GM23338 (cell line): ENCODE data around the gene PCNT. TPM values are rescaled to one million over a fixed set of nuclear protein-coding genes. Genes with fewer than 3 reads are reported as not detected.
A peak's percentile ranks its signal among the peaks of the same experiment; 100 is the strongest.

Source experiments
- ATAC-seq: fragments of 200-7000 bp; cut with Tn5 transposase; 3 replicates; pipeline ENCODE4 v1.9.1; 2020
- DNase-seq: peaks from one replicate; pipeline ENCODE4 v3.0.0-alpha.2; 2015; ENCODE audit warnings: low spot score
- H2AFZ ChIP-seq: fragments of 200-600 bp; sonication (generic); 2 replicates; pipeline ENCODE4 v1.8.0; 2016; ENCODE audit warnings: antibody characterized with exemption, mild to moderate bottlenecking, moderate library complexity
- H3F3A ChIP-seq: fragments of 200-600 bp; sonication (generic); replicated peaks from 2 replicates; pipeline ENCODE4 v1.8.0; 2017; ENCODE audit warnings: antibody characterized with exemption, mixed run types, low read depth
- H3K27ac ChIP-seq: fragments of 200-600 bp; sonication (generic); 2 replicates; pipeline ENCODE4 v1.6.1; 2016; ENCODE audit warnings: low read depth
- H3K27me3 ChIP-seq: fragments of 200-600 bp; sonication (generic); 2 replicates; pipeline ENCODE4 v1.8.0; 2016; ENCODE audit warnings: mild to moderate bottlenecking, mixed run types, moderate library complexity; ENCODE audit not compliant: insufficient read depth
- H3K36me3 ChIP-seq: fragments of 200-600 bp; sonication (generic); 2 replicates; pipeline ENCODE4 v1.8.0; 2016; ENCODE audit warnings: mild to moderate bottlenecking; ENCODE audit not compliant: insufficient read depth
- H3K4me1 ChIP-seq: fragments of 200-600 bp; sonication (generic); 2 replicates; pipeline ENCODE4 v1.8.0; 2016; ENCODE audit warnings: mild to moderate bottlenecking, moderate library complexity; ENCODE audit not compliant: insufficient read depth
- H3K4me2 ChIP-seq: fragments of 200-600 bp; sonication (generic); 2 replicates; pipeline ENCODE4 v1.7.1; 2017; ENCODE audit warnings: mixed run types
- H3K4me3 ChIP-seq: fragments of 200-600 bp; sonication (generic); 2 replicates; pipeline ENCODE4 v1.6.1; 2016; ENCODE audit warnings: mixed run types
- H3K79me2 ChIP-seq: fragments of 200-600 bp; sonication (generic); replicated peaks from 2 replicates; pipeline ENCODE4 v1.8.0; 2017; ENCODE audit warnings: mild to moderate bottlenecking; ENCODE audit not compliant: insufficient read depth
- H3K9me2 ChIP-seq: fragments of 200-600 bp; sonication (generic); 2 replicates; pipeline ENCODE4 v1.8.0; 2017; ENCODE audit not compliant: insufficient read depth
- H4K20me1 ChIP-seq: fragments of 200-600 bp; sonication (generic); replicated peaks from 2 replicates; pipeline ENCODE4 v1.8.0; 2017; ENCODE audit warnings: mild to moderate bottlenecking; ENCODE audit not compliant: insufficient read depth
- H3K27ac Mint-ChIP-seq: 2 replicates; pipeline ENCODE4 v1.8.0; 2020; ENCODE audit warnings: inconsistent platforms, mild to moderate bottlenecking, moderate library complexity, mixed read lengths
- H3K27me3 Mint-ChIP-seq: 3 replicates; pipeline ENCODE4 v1.8.0; 2022; ENCODE audit warnings: low read depth, mild to moderate bottlenecking, moderate library complexity, mixed read lengths, inconsistent platforms; ENCODE audit not compliant: insufficient read depth, poor library complexity
- H3K36me3 Mint-ChIP-seq: 3 replicates; pipeline ENCODE4 v1.8.0; 2021; ENCODE audit warnings: low read depth, mild to moderate bottlenecking, inconsistent platforms, moderate library complexity, mixed read lengths
- H3K4me1 Mint-ChIP-seq: 3 replicates; pipeline ENCODE4 v1.8.0; 2020; ENCODE audit warnings: mild to moderate bottlenecking, inconsistent platforms, mixed read lengths
- H3K4me3 Mint-ChIP-seq: 3 replicates; pipeline ENCODE4 v1.8.0; 2021; ENCODE audit warnings: moderate library complexity, mild to moderate bottlenecking, inconsistent platforms, mixed read lengths
- H3K9me3 Mint-ChIP-seq: 3 replicates; pipeline ENCODE4 v1.8.0; 2020; ENCODE audit warnings: moderate library complexity, mild to moderate bottlenecking, inconsistent platforms, mixed read lengths
- CREB1 ChIP-seq: fragments of 250-450 bp; sonication (Bioruptor Pico); IDR thresholded peaks from 2 replicates; pipeline ENCODE4 v1.5.0; 2020; ENCODE audit warnings: low read depth, mild to moderate bottlenecking, moderate library complexity
- EZH2phosphoT487 ChIP-seq: fragments of 200-600 bp; sonication (generic); IDR thresholded peaks from one replicate; pipeline ENCODE4 v1.8.1; 2018; ENCODE audit warnings: antibody characterized with exemption; ENCODE audit not compliant: unreplicated experiment
- JUNB ChIP-seq: IDR thresholded peaks from one replicate; pipeline ENCODE4 v1.6.1; 2016; ENCODE audit warnings: antibody characterized with exemption; ENCODE audit not compliant: unreplicated experiment
- STAT1 ChIP-seq: IDR thresholded peaks from one replicate; pipeline ENCODE4 v1.6.1; 2016; ENCODE audit warnings: antibody characterized with exemption; ENCODE audit not compliant: unreplicated experiment
- ZNF331 ChIP-seq: fragments of 250-450 bp; sonication (Bioruptor Pico); IDR thresholded peaks from 2 replicates; pipeline ENCODE4 v1.5.0; 2020; ENCODE audit warnings: low read depth, mild to moderate bottlenecking, moderate library complexity
- polyA plus RNA-seq: library from polyadenylated mRNA; unstranded; fragments of >200 nt; fragmentation: Nextera tagmentation; extraction: Ambion mirVana; gene quantifications from 2 replicates; pipeline ENCODE4 v1.2.1, GENCODE V29; 2016
- total RNA-seq: library from RNA; depleted of rRNA; stranded (reverse); fragments of >200 nt; shearing (Covaris generic); gene quantifications from 2 replicates; pipeline ENCODE4 v1.2.3, GENCODE V29; 2014
- TF ChIP-seq, protein P1 (sequence below), 2 experiments: fragments of 200-600 bp in 1 of 2; sonication (generic) in 1 of 2; conservative IDR thresholded peaks; 2 replicates each; pipeline versions ENCODE4 v1.5.1 to v1.6.1; 2016 to 2017; ENCODE audit warnings: antibody characterized with exemption in 2 of 2, low read depth in 2 of 2, mild to moderate bottlenecking in 2 of 2, moderate library complexity in 1 of 2
- TF ChIP-seq, protein P2 (sequence below): fragments of 250-450 bp; sonication (Bioruptor Pico); IDR thresholded peaks from 2 replicates; pipeline ENCODE4 v1.5.0; 2020; ENCODE audit warnings: mild to moderate bottlenecking, moderate library complexity

Gene PCNT
- total and polyA plus RNA-seq, 2 experiments from 2014 or later: 39.6 to 46.1 TPM

DNA sequence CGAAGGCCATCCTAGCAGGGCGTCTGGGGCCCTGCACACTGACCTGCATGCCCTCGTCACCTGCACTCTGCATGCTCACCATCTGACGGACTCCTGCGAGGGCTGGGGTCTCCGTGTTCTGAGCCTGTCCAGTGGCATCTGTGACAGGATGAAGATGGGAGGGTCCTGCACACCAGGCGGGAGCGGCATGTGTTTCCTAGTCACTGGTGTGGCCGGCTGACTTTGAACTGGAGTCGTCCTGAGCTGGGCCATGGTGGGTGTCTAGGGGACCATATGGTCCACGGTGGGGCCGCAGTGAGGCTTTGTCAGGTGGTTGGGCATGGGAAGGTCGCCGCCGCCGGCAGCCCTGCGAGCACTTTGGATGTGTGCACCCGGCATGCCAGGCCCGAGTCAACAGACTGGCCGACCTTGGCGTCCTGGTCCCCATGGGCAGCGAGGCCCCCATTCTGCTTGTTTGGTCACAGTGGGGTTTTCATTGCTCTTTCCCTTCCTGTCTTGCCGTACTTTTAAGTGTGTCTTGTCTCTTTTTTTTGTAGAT, 118.1 kb downstream of the PCNT start:
- H3K4me3 ChIP-seq: no peak overlapping the region
- no peaks in the 10 kb centered on the region for H3K9me2 ChIP-seq
- no peak overlapping the region for H3K27ac ChIP-seq
- Mint-ChIP-seq H3K36me3 (peaks cover 85% of the 10 kb centered on the region), H3K4me1 (peaks cover 16% of the 10 kb centered on the region), H3K27me3 (peaks cover 12% of the 10 kb centered on the region), H3K4me3 (no peak overlapping the region), H3K9me3 (no peaks in the 10 kb centered on the region; the same call in 2 of the 3 replicates), H3K27ac (peak overlapping the region; percentile 63; the same call in 1 of the 2 replicates)
- no peak overlapping the region for H3K4me2 ChIP-seq
- H3K27me3 ChIP-seq: no peaks in the 10 kb centered on the region
- H3K79me2 ChIP-seq: no peaks in the 10 kb centered on the region
- H3F3A ChIP-seq: 0 out of 2 replicates have a peak, but pooled peaks cover 6% of the 10 kb centered on the region
- no peak for DNase-seq
- H2AFZ ChIP-seq: no peak overlapping the region
- H4K20me1 ChIP-seq: no peaks in the 10 kb centered on the region; the same call in 1 of the 2 replicates
- H3K36me3 ChIP-seq: peaks cover 10% of the 10 kb centered on the region; the same call in 1 of the 2 replicates
- TF ChIP-seq CREB1 (CRISPR knock-in tag) (no peak), JUNB (no peak), EZH2phosphoT487 (no peak), STAT1 (no peak), ZNF331 (CRISPR knock-in tag) (no peak)
- TF ChIP-seq, protein P1, sequence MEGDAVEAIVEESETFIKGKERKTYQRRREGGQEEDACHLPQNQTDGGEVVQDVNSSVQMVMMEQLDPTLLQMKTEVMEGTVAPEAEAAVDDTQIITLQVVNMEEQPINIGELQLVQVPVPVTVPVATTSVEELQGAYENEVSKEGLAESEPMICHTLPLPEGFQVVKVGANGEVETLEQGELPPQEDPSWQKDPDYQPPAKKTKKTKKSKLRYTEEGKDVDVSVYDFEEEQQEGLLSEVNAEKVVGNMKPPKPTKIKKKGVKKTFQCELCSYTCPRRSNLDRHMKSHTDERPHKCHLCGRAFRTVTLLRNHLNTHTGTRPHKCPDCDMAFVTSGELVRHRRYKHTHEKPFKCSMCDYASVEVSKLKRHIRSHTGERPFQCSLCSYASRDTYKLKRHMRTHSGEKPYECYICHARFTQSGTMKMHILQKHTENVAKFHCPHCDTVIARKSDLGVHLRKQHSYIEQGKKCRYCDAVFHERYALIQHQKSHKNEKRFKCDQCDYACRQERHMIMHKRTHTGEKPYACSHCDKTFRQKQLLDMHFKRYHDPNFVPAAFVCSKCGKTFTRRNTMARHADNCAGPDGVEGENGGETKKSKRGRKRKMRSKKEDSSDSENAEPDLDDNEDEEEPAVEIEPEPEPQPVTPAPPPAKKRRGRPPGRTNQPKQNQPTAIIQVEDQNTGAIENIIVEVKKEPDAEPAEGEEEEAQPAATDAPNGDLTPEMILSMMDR (conservative IDR thresholded peaks at IDR 0.05; ENCODE audit: low read depth in 2 of 2): no peak
- TF ChIP-seq, protein P2, sequence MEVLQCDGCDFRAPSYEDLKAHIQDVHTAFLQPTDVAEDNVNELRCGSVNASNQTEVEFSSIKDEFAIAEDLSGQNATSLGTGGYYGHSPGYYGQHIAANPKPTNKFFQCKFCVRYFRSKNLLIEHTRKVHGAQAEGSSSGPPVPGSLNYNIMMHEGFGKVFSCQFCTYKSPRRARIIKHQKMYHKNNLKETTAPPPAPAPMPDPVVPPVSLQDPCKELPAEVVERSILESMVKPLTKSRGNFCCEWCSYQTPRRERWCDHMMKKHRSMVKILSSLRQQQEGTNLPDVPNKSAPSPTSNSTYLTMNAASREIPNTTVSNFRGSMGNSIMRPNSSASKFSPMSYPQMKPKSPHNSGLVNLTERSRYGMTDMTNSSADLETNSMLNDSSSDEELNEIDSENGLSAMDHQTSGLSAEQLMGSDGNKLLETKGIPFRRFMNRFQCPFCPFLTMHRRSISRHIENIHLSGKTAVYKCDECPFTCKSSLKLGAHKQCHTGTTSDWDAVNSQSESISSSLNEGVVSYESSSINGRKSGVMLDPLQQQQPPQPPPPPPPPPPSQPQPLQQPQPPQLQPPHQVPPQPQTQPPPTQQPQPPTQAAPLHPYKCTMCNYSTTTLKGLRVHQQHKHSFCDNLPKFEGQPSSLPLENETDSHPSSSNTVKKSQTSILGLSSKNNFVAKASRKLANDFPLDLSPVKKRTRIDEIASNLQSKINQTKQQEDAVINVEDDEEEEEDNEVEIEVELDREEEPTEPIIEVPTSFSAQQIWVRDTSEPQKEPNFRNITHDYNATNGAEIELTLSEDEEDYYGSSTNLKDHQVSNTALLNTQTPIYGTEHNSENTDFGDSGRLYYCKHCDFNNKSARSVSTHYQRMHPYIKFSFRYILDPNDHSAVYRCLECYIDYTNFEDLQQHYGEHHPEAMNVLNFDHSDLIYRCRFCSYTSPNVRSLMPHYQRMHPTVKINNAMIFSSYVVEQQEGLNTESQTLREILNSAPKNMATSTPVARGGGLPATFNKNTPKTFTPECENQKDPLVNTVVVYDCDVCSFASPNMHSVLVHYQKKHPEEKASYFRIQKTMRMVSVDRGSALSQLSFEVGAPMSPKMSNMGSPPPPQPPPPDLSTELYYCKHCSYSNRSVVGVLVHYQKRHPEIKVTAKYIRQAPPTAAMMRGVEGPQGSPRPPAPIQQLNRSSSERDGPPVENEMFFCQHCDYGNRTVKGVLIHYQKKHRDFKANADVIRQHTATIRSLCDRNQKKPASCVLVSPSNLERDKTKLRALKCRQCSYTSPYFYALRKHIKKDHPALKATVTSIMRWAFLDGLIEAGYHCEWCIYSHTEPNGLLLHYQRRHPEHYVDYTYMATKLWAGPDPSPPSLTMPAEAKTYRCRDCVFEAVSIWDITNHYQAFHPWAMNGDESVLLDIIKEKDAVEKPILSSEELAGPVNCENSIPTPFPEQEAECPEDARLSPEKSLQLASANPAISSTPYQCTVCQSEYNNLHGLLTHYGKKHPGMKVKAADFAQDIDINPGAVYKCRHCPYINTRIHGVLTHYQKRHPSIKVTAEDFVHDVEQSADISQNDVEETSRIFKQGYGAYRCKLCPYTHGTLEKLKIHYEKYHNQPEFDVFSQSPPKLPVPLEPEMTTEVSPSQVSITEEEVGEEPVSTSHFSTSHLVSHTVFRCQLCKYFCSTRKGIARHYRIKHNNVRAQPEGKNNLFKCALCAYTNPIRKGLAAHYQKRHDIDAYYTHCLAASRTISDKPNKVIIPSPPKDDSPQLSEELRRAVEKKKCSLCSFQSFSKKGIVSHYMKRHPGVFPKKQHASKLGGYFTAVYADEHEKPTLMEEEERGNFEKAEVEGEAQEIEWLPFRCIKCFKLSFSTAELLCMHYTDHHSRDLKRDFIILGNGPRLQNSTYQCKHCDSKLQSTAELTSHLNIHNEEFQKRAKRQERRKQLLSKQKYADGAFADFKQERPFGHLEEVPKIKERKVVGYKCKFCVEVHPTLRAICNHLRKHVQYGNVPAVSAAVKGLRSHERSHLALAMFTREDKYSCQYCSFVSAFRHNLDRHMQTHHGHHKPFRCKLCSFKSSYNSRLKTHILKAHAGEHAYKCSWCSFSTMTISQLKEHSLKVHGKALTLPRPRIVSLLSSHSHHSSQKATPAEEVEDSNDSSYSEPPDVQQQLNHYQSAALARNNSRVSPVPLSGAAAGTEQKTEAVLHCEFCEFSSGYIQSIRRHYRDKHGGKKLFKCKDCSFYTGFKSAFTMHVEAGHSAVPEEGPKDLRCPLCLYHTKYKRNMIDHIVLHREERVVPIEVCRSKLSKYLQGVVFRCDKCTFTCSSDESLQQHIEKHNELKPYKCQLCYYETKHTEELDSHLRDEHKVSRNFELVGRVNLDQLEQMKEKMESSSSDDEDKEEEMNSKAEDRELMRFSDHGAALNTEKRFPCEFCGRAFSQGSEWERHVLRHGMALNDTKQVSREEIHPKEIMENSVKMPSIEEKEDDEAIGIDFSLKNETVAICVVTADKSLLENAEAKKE (CRISPR knock-in tag): no peak
- ATAC-seq: no peak
- H3K4me1 ChIP-seq: no peaks in the 10 kb centered on the region
